Ovary (tissue), 9 donors: ENCODE data around the gene CYP2C18. TPM values are rescaled to one million over a fixed set of nuclear protein-coding genes. Genes with fewer than 3 reads are reported as not detected.

Source experiments
- DNase-seq, 5 donors: peaks; one replicate each; pipeline ENCODE4 v3.0.0-alpha.2; 2019 to 2020
- H3K27ac ChIP-seq, 2 donors: fragments of 200-600 bp; one replicate each; pipeline versions ENCODE4 v1.5.1 to v1.8.0; 2019 to 2022
- H3K27me3 ChIP-seq: fragments of 200-600 bp; one replicate; pipeline ENCODE4 v1.8.0; 2022
- H3K36me3 ChIP-seq: fragments of 200-600 bp; sonication (generic); one replicate; pipeline ENCODE4 v1.5.1; 2019
- H3K4me1 ChIP-seq: one replicate; pipeline ENCODE4 v1.8.1; 2013; ENCODE audit warnings: mild to moderate bottlenecking, moderate library complexity; ENCODE audit not compliant: insufficient read depth
- H3K4me3 ChIP-seq: fragments of 200-600 bp; sonication (generic); one replicate; pipeline ENCODE4 v1.5.1; 2017
- H3K9me3 ChIP-seq, 2 donors: fragments of 200-600 bp in 1 of 2; sonication (generic) in 1 of 2; one replicate each; pipeline versions ENCODE4 v1.5.1 to v1.8.1; 2013 to 2019; ENCODE audit warnings: mild to moderate bottlenecking in 1 of 2, moderate library complexity in 1 of 2
- EP300 ChIP-seq: sonication (generic); formaldehyde crosslinking; IDR thresholded peaks from one replicate; pipeline ENCODE4 v1.6.1; 2017; ENCODE audit warnings: antibody characterized with exemption
- POLR2A ChIP-seq: fragments of 450-650 bp; IDR thresholded peaks from one replicate; pipeline ENCODE4 v1.6.1; 2017; ENCODE audit warnings: antibody characterized with exemption, mild to moderate bottlenecking, moderate library complexity
- WGBS, 3 donors: extraction: QIAGEN DNeasy Blood & Tissue Kit in 1 of 3; methylation state at CpG; one replicate each; pipeline versions ENCODE4 v1.1.5 to v1.1.7; 2013 to 2017; 5-methylcytosine and 5-hydroxymethylcytosine counted together
- intact Hi-C, 4 donors: fragments of 100-400 bp; cut with DNase I; formaldehyde crosslinking; loops; one replicate each; pipeline versions ENCODE4 v1.11.0 to v1.15.1; 2022 to 2023
- polyA plus RNA-seq, 2 donors: library from polyadenylated mRNA; stranded (reverse); fragments of 200-250 nt in 1 of 2; fragments of 350-450 nt in 1 of 2; fragmentation: Illumina TruSeq in 1 of 2; extraction: RNeasy Lipid Tissue Mini Kit (QIAGEN cat#74804) in 1 of 2; gene quantifications; one replicate each; pipeline ENCODE4 v1.2.3, GENCODE V29; 2013 to 2014
- total RNA-seq, 7 donors: library from RNA; depleted of rRNA in 2 of 7; stranded (reverse); fragments of >200 nt in 2 of 7; fragmentation: NEBNext Ultra II Directional in 3 of 7; extraction: Animal tissue kit (Norgen Biotek cat#: 25700) in 3 of 7; gene quantifications; one replicate each; pipeline versions ENCODE4 v1.1.0 to v1.2.4, GENCODE V29; 2016 to 2023
- TF ChIP-seq, protein P1 (sequence below), 3 donors: fragments of 450-650 bp in 2 of 3; fragments of 200-600 bp in 1 of 3; IDR thresholded peaks; one replicate each; pipeline versions ENCODE4 v1.5.1 to v1.8.0; 2016 to 2022; ENCODE audit warnings: antibody characterized with exemption in 3 of 3, mild to moderate bottlenecking in 1 of 3
- donor health status: DM: no; HTN: no; CAD: no; lungs with moderate emphysema.
- donor health status: DM: no; HTN: no; CAD: no.
- donor health status: Bipolar disorder and iron deficiency.
- donor health status: DM: yes; HTN: yes; CAD: no.
- donor health status: DM: no; HTN: no; CAD: no.
- donor health status: DM: yes; HTN: yes; CAD: no.

The CYP2C18 gene
- total and polyA plus RNA-seq, 9 donors: 0.08 to 0.24 TPM; not detected in 7

DNA sequence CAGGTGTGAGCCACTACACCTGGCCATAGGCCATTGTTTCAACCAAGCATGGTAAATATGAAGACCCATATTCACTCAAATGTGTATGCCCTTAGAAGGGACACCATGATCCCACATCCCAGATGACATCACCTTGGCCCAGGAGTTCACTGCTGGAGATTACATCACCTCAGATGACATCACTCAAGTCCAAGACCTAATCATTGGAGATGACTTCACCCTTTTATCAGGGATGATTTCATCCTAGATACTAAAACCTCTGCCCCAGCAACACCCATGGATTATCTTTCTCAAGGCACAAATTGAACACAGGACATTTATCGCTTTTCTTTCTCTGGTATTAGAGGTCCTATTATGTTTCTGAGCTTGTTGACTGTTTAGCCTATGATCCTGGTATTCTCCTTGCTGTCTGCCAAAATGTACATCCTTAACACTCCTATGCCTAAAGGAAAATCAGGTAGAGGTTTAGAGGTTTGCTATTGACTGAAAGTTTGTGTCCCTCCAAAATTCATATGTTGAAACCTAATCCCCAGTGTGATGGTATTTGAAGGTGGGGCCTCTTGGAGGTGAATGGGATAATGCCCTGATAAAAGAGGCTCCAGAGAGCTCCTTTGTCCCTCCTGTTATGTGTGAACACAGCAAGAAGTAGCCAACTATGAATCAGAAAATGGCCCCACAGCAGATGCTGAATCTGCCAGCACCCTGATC is 9.8 kb upstream of the CYP2C18 start:
- Histone ChIP-seq H3K27me3 (no peaks in the 10 kb centered on the region), H3K4me3 (no peak overlapping the region), H3K27ac (no peak overlapping the region), H3K4me1 (no peaks in the 10 kb centered on the region), H3K36me3 (no peaks in the 10 kb centered on the region), H3K9me3 (no peaks in the 10 kb centered on the region)
- WGBS, 3 donors: 90 to 97% (median 95%) methylated on average over 1 of the region's 1 CpG
- TF ChIP-seq EP300: no peak
- no peak for TF ChIP-seq POLR2A
- TF ChIP-seq, protein P1, sequence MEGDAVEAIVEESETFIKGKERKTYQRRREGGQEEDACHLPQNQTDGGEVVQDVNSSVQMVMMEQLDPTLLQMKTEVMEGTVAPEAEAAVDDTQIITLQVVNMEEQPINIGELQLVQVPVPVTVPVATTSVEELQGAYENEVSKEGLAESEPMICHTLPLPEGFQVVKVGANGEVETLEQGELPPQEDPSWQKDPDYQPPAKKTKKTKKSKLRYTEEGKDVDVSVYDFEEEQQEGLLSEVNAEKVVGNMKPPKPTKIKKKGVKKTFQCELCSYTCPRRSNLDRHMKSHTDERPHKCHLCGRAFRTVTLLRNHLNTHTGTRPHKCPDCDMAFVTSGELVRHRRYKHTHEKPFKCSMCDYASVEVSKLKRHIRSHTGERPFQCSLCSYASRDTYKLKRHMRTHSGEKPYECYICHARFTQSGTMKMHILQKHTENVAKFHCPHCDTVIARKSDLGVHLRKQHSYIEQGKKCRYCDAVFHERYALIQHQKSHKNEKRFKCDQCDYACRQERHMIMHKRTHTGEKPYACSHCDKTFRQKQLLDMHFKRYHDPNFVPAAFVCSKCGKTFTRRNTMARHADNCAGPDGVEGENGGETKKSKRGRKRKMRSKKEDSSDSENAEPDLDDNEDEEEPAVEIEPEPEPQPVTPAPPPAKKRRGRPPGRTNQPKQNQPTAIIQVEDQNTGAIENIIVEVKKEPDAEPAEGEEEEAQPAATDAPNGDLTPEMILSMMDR (IDR thresholded peaks at IDR 0.05): no peak
- DNase-seq: no peak
- intact Hi-C loops: no loop called here

DNA sequence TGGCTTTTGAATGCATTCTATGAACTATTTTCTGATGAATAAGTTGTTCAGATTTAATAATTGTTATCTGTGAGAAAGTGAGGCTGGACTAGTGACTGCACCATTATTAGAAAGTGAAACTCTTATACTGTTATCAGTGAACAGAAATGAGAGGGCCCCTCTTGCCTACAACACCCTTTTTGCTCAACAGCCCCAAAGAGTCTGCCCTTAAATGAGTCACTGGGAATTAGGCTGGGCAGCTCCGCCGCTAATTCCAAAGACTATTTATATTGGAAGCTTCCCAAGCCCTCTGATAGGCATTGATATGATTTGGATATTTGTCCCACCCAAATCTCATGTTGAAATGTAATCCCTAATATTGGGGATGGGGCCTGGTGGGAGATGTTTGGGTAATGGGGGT is 7.0 kb upstream of the CYP2C18 start:
- H3K27ac ChIP-seq: no peak overlapping the region
- H3K27me3 ChIP-seq: no peaks in the 10 kb centered on the region
- TF ChIP-seq EP300: no peak
- no peak for TF ChIP-seq POLR2A
- TF ChIP-seq, protein P1 (IDR thresholded peaks at IDR 0.05): no peak
- DNase-seq: no peak
- WGBS, 3 donors: 81 to 88% (median 84%) methylated on average over 2 of the region's 2 CpGs
- H3K4me1 ChIP-seq: no peaks in the 10 kb centered on the region
- no peak overlapping the region for H3K4me3 ChIP-seq
- no peaks in the 10 kb centered on the region for H3K36me3 ChIP-seq
- intact Hi-C loops: no loop called here
- no peaks in the 10 kb centered on the region for H3K9me3 ChIP-seq

DNA sequence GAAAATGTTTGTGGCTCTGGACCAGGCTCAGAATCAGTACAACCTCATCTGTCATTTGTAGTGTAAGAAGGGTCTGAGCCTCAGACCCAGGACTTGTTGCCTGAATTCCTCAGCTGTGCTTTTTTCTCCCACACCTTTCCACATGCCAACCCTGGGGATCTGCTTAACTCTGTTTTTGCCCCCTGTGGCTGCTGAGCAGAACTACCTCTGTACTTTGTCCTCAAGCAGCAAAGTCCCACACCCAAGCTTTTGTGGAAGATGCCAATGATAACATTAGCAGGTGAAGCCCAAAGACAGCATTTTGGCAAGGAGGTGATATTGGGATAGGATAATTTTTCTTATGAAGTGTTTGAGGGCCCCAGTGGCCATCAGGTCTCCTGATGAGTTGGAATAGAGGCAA is 5.8 kb upstream of the CYP2C18 start:
- no peaks in the 10 kb centered on the region for H3K4me1 ChIP-seq
- intact Hi-C loops: no loop called here
- H3K9me3 ChIP-seq: no peaks in the 10 kb centered on the region
- H3K4me3 ChIP-seq: no peak overlapping the region
- no peak overlapping the region for H3K27ac ChIP-seq
- DNase-seq: no peak
- no peaks in the 10 kb centered on the region for H3K36me3 ChIP-seq
- TF ChIP-seq POLR2A (no peak), EP300 (no peak)
- TF ChIP-seq, protein P1 (IDR thresholded peaks at IDR 0.05): no peak
- H3K27me3 ChIP-seq: no peaks in the 10 kb centered on the region

- Histone ChIP-seq H3K4me1 (no peaks in the 10 kb centered on the region), H3K9me3 (no peaks in the 10 kb centered on the region), H3K36me3 (no peaks in the 10 kb centered on the region), H3K27me3 (no peaks in the 10 kb centered on the region), H3K4me3 (no peak overlapping the region), H3K27ac (no peak overlapping the region)
- intact Hi-C loops: no loop called here
- no peak for DNase-seq
- TF ChIP-seq, protein P1 (IDR thresholded peaks at IDR 0.05): no peak
- TF ChIP-seq EP300 (no peak), POLR2A (no peak)
- WGBS, 3 donors: 90 to 93% (median 90%) methylated on average over 2 of the region's 2 CpGs
Observed at GRCh38 chr10:94678475-94678874, 5.1 kb upstream of the CYP2C18 start.
